ENCODE results near the gene ABCA9.
"Not testable (repeated sequence)": the region's sequence is repeated elsewhere in the genome, so short reads cannot be mapped to it uniquely, and the experiment has no call there.

The ABCA9 gene

GRCh38 chr17:68954146-68954896, 106.4 kb downstream of the ABCA9 start:
- no peak for DNase-seq (ENCODE audit: low spot score)

GRCh38 chr17:68953340-68953997, 107.3 kb downstream of the ABCA9 start:
- no peak for DNase-seq (ENCODE audit: low spot score)

GRCh38 chr17:68950725-68951124, 110.0 kb downstream of the ABCA9 start:
- no peak for DNase-seq (ENCODE audit: low spot score)

- DNase-seq (ENCODE audit: low spot score) = not testable (repeated sequence)
These were observed 112.9 kb downstream of the ABCA9 start for GRCh38 chr17:68947868-68948267.

GRCh38 chr17:68944435-68945035, 116.2 kb downstream of the ABCA9 start:
- DNase-seq (ENCODE audit: low spot score) = no peak

- not testable (repeated sequence) for DNase-seq (ENCODE audit: low spot score)
These were observed 116.9 kb downstream of the ABCA9 start for GRCh38 chr17:68943812-68944182.

- DNase-seq (ENCODE audit: low spot score) = no peak
These were observed 117.5 kb downstream of the ABCA9 start for GRCh38 chr17:68943123-68943811.

- no peak for DNase-seq (ENCODE audit: low spot score)
These were observed 118.3 kb downstream of the ABCA9 start for GRCh38 chr17:68942389-68942788.

- DNase-seq (ENCODE audit: low spot score) = no peak
These were observed 119.0 kb downstream of the ABCA9 start for GRCh38 chr17:68941761-68942160.

- DNase-seq (ENCODE audit: low spot score) = no peak
These were observed 121.5 kb downstream of the ABCA9 start for GRCh38 chr17:68939195-68939594.

GRCh38 chr17:68937890-68938514, 122.7 kb downstream of the ABCA9 start:
- no peak for DNase-seq (ENCODE audit: low spot score)

- no peak for DNase-seq (ENCODE audit: low spot score)
These were observed 133.2 kb downstream of the ABCA9 start for GRCh38 chr17:68927516-68927915.

GRCh38 chr17:68924793-68925720, 135.7 kb downstream of the ABCA9 start:
- no peak for DNase-seq (ENCODE audit: low spot score)

Data from CD4-positive, alpha-beta T cell treated with Interleukin-15 for 4 hours (primary cell).